OCI-LY1 (cell line): ENCODE measurements around the gene CCDC146.

Experiments used
- EZH2 ChIP-seq: fragments of 200-600 bp; sonication (generic), shearing (Covaris generic); IDR thresholded peaks from 2 replicates; pipeline ENCODE4 v1.8.0; 2017; ENCODE audit warnings: borderline replicate concordance, mixed run types, mild to moderate bottlenecking, antibody characterized with exemption, low read length, moderate library complexity, mixed read lengths
- TF ChIP-seq, protein P1 (sequence below): fragments of 200-600 bp; sonication (generic), shearing (Covaris generic); IDR thresholded peaks from 2 replicates; pipeline ENCODE4 v1.5.1; 2017; ENCODE audit warnings: mild to moderate bottlenecking, antibody characterized with exemption, low read length, moderate library complexity, mixed read lengths

DNA sequence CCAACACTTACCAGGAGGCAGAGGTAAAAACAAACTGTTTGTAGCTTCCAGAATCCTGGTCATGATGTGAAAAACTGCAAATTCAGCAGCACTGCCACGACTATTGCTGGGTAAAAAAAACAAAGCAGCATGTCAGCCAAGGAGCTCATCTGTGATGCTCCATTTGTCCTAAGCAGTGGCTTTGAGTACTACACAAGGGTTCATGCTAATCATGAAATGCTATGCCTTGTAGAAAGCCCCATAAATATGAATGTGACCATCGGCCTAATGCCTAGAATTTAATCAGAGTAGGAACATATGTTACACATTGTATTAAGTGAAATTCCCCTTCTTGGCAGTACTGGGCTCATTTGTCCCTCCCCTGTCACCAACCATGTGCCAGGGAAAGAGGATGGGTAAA is 198.3 kb downstream of the CCDC146 start:
- TF ChIP-seq, protein P1, sequence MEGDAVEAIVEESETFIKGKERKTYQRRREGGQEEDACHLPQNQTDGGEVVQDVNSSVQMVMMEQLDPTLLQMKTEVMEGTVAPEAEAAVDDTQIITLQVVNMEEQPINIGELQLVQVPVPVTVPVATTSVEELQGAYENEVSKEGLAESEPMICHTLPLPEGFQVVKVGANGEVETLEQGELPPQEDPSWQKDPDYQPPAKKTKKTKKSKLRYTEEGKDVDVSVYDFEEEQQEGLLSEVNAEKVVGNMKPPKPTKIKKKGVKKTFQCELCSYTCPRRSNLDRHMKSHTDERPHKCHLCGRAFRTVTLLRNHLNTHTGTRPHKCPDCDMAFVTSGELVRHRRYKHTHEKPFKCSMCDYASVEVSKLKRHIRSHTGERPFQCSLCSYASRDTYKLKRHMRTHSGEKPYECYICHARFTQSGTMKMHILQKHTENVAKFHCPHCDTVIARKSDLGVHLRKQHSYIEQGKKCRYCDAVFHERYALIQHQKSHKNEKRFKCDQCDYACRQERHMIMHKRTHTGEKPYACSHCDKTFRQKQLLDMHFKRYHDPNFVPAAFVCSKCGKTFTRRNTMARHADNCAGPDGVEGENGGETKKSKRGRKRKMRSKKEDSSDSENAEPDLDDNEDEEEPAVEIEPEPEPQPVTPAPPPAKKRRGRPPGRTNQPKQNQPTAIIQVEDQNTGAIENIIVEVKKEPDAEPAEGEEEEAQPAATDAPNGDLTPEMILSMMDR: no peak
- no peak for TF ChIP-seq EZH2
